HG02840 (cell line): Measurements from ENCODE around the gene TRIML2.
"Not testable (repeated sequence)": the region's sequence is repeated elsewhere in the genome, so short reads cannot be mapped to it uniquely, and the experiment has no call there.

Experiments
- ATAC-seq: cut with Tn5 transposase; IDR thresholded peaks from one replicate; pipeline ENCODE4 v1.9.1; 2021; ENCODE audit warnings: mild to moderate bottlenecking, moderate library complexity, moderate number of reproducible peaks; ENCODE audit not compliant: unreplicated experiment, low FRiP score

Gene TRIML2

GRCh38 chr4:188107931-188108843, 1.2 kb downstream of the TRIML2 start:
- no peak for ATAC-seq

GRCh38 chr4:188106454-188106853, 2.9 kb downstream of the TRIML2 start:
- ATAC-seq = no peak

DNA sequence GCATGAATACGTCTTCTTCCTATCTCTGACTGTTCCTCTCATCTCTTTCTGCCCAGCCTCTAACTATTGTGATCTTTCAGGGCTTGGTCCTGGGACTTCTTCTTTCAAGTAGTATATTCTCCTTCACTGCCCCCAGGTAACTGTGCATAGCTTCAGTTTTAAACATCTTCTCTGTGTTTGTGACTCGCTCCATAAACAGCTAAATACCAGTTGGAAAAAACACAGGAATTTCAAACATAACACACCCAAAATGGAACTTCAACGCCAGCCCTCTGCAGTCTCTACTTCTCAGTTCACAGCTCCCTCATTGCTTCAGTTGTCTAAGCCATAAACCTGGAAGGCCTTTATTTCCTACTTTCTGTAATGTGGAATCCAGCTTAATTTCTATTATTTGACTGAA, 16.6 kb downstream of the TRIML2 start:
- no peak for ATAC-seq

DNA sequence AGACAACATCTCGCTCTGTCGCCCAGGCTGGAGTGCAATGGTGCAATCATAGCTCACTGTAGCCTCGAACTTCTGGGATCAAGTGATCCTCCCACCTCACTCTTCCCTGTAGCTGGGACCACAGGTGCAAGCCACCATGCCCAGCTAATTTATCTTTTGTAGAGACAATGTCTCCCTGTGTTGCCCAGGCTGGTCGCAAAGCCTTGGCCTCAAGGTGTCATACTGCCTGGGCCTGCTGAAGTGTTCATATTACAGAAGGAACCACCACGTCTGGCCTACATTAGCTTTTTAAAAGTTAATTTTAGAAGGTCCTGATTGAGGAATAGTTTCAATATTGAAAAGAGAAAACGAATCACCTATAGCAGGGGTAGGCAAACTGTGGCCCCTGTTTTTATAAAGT, 22.5 kb downstream of the TRIML2 start:
- ATAC-seq = no peak

GRCh38 chr4:188082796-188083195, 26.6 kb downstream of the TRIML2 start:
- no peak for ATAC-seq

GRCh38 chr4:188078116-188078515, 31.3 kb downstream of the TRIML2 start:
- no peak for ATAC-seq

DNA sequence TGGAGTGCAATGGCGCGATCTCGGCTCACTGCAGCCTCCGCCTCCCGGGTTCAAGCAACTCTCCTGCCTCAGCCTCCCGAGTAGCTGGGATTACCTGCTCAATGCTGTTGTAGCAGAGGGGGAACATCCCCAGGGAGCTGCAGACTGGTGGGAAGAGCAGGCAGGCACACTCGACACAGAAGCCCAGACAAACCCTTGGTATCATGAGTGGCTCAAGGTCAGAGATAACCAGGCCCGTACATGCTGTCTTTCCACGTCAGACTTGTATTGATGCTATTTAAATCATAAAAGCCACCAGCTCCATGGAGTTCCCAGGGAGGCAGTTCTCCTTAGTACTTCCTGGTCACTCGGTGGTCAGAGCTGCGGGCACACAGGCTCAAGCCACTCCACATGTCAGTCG, 33.2 kb downstream of the TRIML2 start:
- no peak for ATAC-seq

DNA sequence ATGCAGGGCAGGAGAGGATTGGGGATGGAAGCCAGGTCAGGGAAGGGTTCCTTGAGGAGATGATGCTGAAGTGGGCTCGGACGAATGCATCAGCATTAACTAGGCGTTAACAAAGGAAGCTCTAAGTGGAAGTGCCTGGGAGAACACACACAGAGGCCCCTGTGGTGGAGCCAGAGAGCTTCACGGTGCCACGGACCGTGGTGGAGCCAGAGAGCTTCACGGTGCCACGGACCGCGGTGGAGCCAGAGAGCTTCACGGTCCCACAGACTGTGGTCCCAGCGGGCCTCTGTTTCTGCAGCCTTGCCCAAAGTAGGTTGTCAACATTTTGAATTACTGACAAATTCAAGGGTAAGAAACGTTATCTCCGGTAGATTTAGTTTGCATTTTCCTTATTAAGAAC, 48.3 kb downstream of the TRIML2 start:
- no peak for ATAC-seq

GRCh38 chr4:188053302-188053701, 56.1 kb downstream of the TRIML2 start:
- no peak for ATAC-seq

GRCh38 chr4:188046657-188047056, 62.7 kb downstream of the TRIML2 start:
- no peak for ATAC-seq

DNA sequence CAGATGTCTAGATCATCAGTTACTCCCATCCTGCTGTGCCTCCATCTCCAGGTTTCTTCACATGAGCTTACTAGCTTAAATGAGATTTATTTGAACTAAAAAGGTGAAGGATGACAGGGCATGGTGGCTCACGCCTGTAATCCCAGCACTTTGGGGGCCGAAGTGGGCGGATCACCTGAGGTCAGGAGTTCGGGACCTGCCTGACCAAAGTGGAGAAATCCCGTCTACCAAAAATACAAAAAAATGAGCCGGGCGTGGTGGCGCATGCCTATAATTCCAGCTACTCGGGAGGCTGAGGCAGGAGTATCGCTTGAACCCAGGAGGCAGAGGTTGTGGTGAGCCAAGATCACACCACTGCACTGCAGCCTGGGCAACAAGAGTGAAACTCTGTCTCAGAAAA, 63.9 kb downstream of the TRIML2 start:
- ATAC-seq = not testable (repeated sequence)

- ATAC-seq = no peak
Measured at GRCh38 chr4:188043154-188043553, 66.2 kb downstream of the TRIML2 start.

- no peak for ATAC-seq
Measured at GRCh38 chr4:188042191-188042590, 67.2 kb downstream of the TRIML2 start.

DNA sequence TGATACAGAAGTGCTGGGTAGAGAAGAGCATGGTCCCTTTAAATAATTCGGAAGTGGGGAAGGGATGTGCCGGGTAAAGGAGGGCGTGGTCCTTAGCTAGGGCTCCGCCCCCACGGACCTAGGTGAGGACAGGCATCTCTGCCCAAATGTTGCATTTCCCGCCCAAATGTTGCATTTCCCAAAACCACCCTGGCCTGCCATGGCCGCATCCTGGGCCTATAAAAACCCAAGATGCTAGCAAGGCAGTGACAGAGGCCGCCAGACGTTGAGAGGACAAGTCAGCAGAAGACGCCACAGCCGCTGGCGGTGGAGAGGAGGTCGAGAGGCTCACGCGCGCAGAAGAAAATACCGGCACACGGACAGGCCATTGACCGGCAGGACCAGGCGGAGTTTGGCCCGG, 67.7 kb downstream of the TRIML2 start:
- ATAC-seq = no peak
